GM12892 (cell line): ENCODE results near the gene MGMT. TPM values are rescaled to one million over a fixed set of nuclear protein-coding genes. Genes with fewer than 3 reads are reported as not detected.
"Not testable (repeated sequence)": the region's sequence is repeated elsewhere in the genome, so short reads cannot be mapped to it uniquely, and the experiment has no call there.

Experiments
- DNase-seq: peaks from one replicate; pipeline ENCODE4 v3.0.0; 2011; ENCODE audit not compliant: insufficient read length
- FAIRE-seq: peaks from 2 replicates; lab custom pipeline; 2011; peaks lifted over from hg19 to GRCh38; lab: Jason Lieb, UNC
- POLR2A ChIP-seq: IDR thresholded peaks from 2 replicates; pipeline ENCODE4 v1.6.1; 2011; ENCODE audit warnings: low read depth, low read length, control low read depth
- POLR2AphosphoS5 ChIP-seq: IDR thresholded peaks from 2 replicates; pipeline ENCODE4 v1.6.1; 2011; ENCODE audit warnings: low read depth, low read length, control low read depth
- TAF1 ChIP-seq: IDR thresholded peaks from 2 replicates; pipeline ENCODE4 v1.6.1; 2011; ENCODE audit warnings: low read depth, mild to moderate bottlenecking, control low read depth, low read length, borderline replicate concordance
- polyA plus RNA-seq: library from polyadenylated mRNA; unstranded; fragments of >200 nt; gene quantifications from one replicate; pipeline ENCODE4 v1.2.1, GENCODE V29; 2012; ENCODE audit warnings: missing spikeins, inconsistent platforms; ENCODE audit not compliant: missing spikeins

The MGMT gene
- 13.2 TPM for polyA plus RNA-seq

DNA sequence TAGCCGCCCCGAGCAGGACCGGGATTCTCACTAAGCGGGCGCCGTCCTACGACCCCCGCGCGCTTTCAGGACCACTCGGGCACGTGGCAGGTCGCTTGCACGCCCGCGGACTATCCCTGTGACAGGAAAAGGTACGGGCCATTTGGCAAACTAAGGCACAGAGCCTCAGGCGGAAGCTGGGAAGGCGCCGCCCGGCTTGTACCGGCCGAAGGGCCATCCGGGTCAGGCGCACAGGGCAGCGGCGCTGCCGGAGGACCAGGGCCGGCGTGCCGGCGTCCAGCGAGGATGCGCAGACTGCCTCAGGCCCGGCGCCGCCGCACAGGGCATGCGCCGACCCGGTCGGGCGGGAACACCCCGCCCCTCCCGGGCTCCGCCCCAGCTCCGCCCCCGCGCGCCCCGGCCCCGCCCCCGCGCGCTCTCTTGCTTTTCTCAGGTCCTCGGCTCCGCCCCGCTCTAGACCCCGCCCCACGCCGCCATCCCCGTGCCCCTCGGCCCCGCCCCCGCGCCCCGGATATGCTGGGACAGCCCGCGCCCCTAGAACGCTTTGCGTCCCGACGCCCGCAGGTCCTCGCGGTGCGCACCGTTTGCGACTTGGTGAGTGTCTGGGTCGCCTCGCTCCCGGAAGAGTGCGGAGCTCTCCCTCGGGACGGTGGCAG lies at the start of gene MGMT:
Gene MGMT, plus strand, starts transcription at position 539 of the 656 bp plus-strand sequence.
- FAIRE-seq, result no peak
- peak; percentile 77 for TF ChIP-seq POLR2AphosphoS5
- no peak for TF ChIP-seq TAF1
- peak; percentile 86 for TF ChIP-seq POLR2A
- peak; percentile 87 for DNase-seq

DNA sequence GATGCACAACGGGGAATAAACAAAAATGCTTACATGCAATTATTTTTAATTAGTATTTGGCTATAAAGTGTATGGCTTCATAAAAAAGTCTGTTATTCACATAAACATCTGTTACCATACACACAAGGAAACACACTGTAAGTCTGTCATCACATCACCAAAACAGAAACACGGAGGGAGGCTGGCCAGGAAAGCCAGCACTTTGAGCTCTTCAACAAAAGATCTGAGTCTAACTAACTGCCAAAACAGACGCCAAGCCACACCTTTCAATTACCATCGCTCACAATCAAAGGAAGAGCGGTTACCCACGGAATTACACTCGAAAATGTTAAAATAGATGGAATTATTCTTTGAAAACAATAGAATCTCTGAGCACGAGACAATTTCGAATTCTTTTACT lies 49.2 kb upstream of the MGMT start:
- DNase-seq (no peak), FAIRE-seq (no peak)
- TF ChIP-seq POLR2AphosphoS5 (no peak), TAF1 (no peak), POLR2A (no peak)

DNA sequence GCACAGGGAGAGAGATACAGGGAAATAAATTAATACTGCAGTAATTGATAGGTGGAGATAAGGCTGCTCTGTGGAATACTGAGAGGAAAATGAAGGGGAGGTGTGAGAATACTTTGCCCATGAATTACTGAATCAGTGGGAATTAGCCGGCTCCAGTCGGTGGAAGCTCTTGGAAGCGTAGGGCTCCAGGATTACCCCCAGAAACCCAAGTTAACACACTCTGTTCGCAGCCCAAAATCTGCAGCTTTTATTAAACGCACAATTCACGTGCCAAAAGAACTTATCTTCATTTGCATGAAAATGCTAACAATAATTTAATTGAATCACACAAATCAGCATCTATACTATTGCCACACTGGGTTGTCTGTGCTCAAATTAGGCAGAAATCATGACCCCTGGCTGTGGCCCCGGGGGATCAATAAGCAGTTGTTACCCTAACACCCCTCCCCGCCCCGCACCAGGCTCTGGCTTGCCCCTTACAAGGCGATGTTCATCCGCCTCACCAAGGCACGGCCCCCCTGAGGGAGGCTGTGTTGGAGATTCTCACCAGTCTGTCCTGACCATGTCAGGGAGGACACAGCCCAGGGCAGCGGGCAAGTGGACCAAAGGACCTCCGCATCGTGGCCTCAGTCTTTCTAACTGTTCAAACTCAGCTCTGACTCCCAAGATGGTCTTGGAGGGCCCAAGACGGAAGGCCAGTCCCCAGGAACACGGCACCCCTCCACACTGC lies 48.4 kb upstream of the MGMT start:
- no peak for FAIRE-seq
- no peak for DNase-seq
- TF ChIP-seq POLR2A, result no peak
- TF ChIP-seq POLR2AphosphoS5, result no peak
- TF ChIP-seq TAF1, result no peak

DNA sequence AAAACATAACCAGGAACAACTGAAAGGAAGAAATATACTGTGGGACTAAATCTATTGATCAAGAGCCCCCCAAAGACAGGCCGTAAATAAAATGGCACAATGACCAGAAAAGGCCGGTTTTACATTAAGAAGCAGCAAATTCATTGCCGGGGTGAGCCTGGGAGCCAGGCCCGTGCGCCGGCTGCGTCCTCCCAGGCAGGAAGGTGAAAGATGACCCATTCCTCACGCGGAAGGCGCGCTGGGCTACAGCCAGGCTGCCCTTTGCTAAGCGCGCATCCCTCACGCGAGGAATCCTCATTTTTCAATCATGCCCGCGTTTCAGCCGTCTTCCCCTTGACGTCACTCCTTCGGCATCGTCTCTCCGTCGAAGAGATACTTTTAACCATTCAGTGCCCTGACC lies 47.6 kb upstream of the MGMT start:
- DNase-seq (no peak), FAIRE-seq (no peak)
- TF ChIP-seq TAF1 (no peak), POLR2A (no peak), POLR2AphosphoS5 (no peak)

DNA sequence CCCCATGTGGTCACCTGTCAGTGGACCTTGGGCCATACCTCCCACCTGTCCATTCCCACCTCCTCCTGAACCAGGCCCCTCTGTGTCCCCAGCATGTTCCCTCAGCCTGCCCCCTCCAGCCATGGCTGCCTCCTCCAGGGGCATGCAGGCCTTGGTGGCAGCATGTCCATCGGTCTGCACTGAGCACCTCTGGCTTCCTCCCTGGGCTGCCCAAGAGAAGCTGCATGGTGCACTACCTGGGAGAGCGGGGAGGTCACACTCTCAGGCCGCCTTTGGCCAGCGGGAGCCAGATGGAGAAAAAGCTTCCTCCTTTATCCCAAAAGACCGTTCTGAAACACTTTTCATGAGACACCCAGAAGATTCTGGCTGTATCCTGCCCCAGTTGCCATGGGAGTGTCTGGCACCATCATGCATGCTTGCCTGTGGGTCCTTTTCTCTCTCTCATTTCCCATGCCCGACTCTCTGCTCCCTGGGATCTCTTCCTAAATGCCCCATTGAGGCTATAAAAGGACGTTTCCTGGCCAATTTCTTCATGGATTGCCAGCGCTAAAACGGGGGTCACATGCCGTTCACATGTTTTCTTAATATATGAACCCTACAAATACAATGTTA lies 45.5 kb upstream of the MGMT start:
- no peak for TF ChIP-seq POLR2AphosphoS5
- TF ChIP-seq TAF1, result no peak
- no peak for TF ChIP-seq POLR2A
- no peak for DNase-seq
- FAIRE-seq, result no peak

DNA sequence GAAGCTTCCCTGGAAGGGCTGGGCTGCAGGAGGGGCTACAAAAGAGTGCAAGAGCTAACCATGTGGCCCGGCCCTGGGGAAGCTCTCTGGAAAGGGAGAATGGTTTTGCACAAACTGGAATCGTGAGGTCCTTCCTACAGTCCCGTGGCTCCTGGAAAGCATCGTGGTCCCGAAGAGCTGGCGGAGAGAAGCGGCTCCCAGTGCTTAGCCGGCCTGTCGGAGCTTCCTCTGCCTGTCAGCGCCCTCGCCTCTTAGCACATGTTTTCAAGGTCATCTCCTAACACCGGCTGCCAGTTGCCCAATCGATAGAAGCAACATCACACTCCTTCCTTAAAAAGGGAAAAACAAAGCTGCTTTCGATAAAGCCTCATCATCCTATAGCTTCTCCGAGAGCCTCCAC lies 42.1 kb upstream of the MGMT start:
- no peak for TF ChIP-seq TAF1
- TF ChIP-seq POLR2A, result no peak
- no peak for TF ChIP-seq POLR2AphosphoS5
- DNase-seq (no peak), FAIRE-seq (no peak)

DNA sequence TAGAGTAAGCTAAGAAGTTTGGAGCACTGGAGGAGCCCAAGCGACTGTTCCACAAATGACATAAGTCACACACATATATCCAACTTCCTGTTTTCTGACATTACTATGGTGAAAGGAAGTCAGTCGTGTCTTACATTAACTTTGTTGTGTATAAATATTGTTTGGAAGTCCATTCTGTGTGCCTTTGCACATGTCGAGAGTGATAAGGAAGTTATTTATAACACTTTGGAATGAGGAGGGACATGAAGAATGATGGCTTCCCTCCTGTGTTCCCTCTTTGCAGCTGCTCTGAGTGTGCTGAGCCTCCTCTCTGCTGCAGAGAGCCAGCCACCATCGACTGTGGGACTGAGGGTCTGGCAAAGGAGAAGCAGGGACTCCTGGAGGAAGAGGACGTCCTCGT lies 40.4 kb upstream of the MGMT start:
- FAIRE-seq (no peak), DNase-seq (no peak)
- TF ChIP-seq TAF1 (no peak), POLR2AphosphoS5 (no peak), POLR2A (no peak)

DNA sequence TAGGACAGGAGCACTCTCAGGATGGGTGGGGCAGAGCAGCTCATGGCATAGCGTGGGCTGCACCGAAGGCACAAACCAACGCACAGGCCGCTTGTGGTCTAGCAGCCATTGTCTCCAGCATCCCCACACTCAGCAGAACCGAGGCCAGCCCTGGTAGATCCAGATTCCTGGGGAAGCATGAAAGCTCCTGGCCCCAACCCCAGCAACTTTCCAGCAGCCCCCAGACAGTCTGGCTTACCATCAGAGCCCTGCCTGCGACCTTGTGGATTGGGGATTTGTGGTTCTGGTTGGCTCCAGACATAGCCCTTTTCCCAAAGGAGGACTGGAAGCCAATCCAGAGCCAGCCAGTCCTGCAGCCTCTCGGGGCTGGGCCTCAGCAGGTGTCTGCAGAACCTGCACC lies 33.8 kb upstream of the MGMT start:
- FAIRE-seq (no peak), DNase-seq (no peak)
- TF ChIP-seq POLR2A (no peak), POLR2AphosphoS5 (no peak), TAF1 (no peak)

DNA sequence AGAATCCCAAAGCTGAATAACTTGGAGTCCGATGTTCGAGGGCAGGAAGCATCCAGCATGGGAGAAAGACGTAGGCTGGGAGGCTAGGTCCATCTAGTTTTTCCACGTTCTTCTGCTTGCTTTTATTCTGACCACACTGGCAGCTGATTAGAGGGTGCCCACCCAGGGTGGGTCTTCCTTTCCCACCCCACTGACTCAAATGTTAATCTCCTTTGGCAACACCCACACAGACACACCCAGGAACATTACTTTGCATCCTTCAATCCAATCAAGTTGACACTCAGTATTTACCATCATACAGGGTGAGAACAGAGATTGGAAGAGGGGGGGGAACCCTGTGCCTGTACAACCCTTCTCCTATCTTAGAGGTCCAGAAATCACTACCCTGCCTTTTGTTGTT lies 31.3 kb upstream of the MGMT start:
- not testable (repeated sequence) for DNase-seq, FAIRE-seq

DNA sequence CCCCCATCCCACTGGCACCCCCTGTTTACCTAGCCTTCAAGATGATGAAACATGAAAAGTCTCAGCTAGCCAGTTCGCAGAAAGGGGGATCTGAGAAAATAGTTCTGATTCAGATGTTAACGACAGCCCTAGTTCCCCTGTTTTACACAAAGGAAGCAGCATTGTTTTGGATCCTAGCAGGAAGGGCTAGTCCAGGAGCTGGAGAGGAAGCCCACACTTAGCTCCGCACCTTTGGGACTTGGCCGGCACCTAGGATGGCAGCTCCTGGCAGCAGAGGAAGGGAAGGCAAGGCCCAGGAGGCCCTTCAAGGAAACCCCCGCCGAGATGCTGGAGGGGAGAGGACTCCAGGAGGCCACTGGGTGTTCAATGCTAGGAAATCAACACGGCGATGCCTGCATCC lies 29.0 kb upstream of the MGMT start:
- FAIRE-seq, result no peak
- TF ChIP-seq POLR2A, result no peak
- no peak for TF ChIP-seq POLR2AphosphoS5
- no peak for TF ChIP-seq TAF1
- DNase-seq, result no peak

DNA sequence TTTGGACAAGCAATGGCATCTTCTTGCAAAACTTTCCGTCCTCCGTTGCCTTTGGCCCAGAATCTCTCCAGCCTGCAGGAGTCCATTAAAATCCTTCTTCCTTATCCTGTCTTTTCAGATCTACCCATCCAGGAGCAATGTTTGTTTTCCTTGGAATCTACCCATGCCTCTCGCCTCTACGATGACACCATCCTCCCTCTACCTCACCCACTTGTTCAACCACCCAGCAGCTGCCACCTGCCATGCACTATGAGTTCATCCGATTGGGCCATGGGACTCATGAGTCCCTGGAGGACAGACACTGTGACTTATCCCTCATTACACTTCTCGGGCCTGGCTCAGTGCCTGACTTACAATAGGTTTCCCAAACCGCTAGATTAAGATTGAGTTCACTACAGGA lies 26.8 kb upstream of the MGMT start:
- TF ChIP-seq TAF1, result no peak
- TF ChIP-seq POLR2A, result no peak
- no peak for TF ChIP-seq POLR2AphosphoS5
- no peak for FAIRE-seq
- DNase-seq, result no peak
